K562 (cell line): ENCODE data around the gene COL6A2. TPM values are rescaled to one million over a fixed set of nuclear protein-coding genes. Genes with fewer than 3 reads are reported as not detected.

Source experiments
- CHD7 ChIP-seq: fragments of 200-600 bp; sonication (generic); IDR thresholded peaks from one replicate; pipeline ENCODE4 v1.6.1; 2012; ENCODE audit warnings: mild to moderate bottlenecking, low read depth, low read length, inconsistent platforms
- HDAC1 ChIP-seq, 2 experiments: fragments of 450-650 bp; IDR thresholded peaks; 2 replicates each; pipeline ENCODE4 v1.6.1; 2016 to 2017; ENCODE audit warnings: inconsistent platforms in 1 of 2, mild to moderate bottlenecking in 1 of 2, moderate library complexity in 1 of 2
- LCOR ChIP-seq: sonication (generic); formaldehyde crosslinking; IDR thresholded peaks from 2 replicates; pipeline ENCODE4 v1.8.0; 2022; ENCODE audit warnings: mild to moderate bottlenecking, missing genetic modification reagents
- TBP ChIP-seq: optimal IDR thresholded peaks from 2 replicates; pipeline ENCODE3; 2011; ENCODE audit warnings: low read depth, low read length, improper control_type of control experiment
- VEZF1 ChIP-seq: fragments of 200-800 bp; sonication (Bioruptor generic); IDR thresholded peaks from 2 replicates; pipeline ENCODE4 v1.6.1; 2017; ENCODE audit warnings: missing genetic modification characterization, missing compliant biosample characterization
- XRCC3 ChIP-seq: fragments of 450-650 bp; IDR thresholded peaks from 2 replicates; pipeline ENCODE4 v1.6.1; 2017; ENCODE audit warnings: mild to moderate bottlenecking, moderate library complexity
- polyA plus RNA-seq, 8 experiments: library from polyadenylated mRNA; depleted of rRNA in 4 of 8; stranded (reverse) in 5 of 8; unstranded in 3 of 8; fragments of >200 nt; fragmentation: Nextera tagmentation in 2 of 8; fragmentation: Illumina TruSeq in 1 of 8; extraction: Ambion mirVana in 2 of 8; extraction: Trizol in 1 of 8; gene quantifications; 2 replicates each; pipeline versions ENCODE4 v1.2.1 to v1.2.3, GENCODE V29; 2011 to 2014; ENCODE audit warnings: inconsistent platforms in 1 of 8, missing spikeins in 1 of 8
- total RNA-seq, 7 experiments: library from RNA; depleted of rRNA in 6 of 7; stranded (reverse); fragments of >200 nt in 6 of 7; fragmentation: Illumina TruSeq in 2 of 7; extraction: Trizol in 2 of 7; gene quantifications; 2 replicates each; pipeline versions ENCODE4 v1.2.1 to v1.2.3, GENCODE V29; 2011 to 2021; ENCODE audit warnings: low replicate concordance in 1 of 7

COL6A2 gene
- total and polyA plus RNA-seq, 9 of the 15 experiments (the other 6 are each of a cell fraction or from before 2014, with no cell fraction given): 0.07 to 1.1 (median 0.24) TPM; not detected in 3

- no peak for TF ChIP-seq CHD7
- TF ChIP-seq TBP: peak; percentile 16
- no peak for TF ChIP-seq HDAC1 (IDR thresholded peaks at IDR 0.05)
- no peak for TF ChIP-seq XRCC3
- TF ChIP-seq LCOR (CRISPR knock-in tag): 0 out of 2 replicates have a peak, but pooled peaks have one; percentile 14
- no peak for TF ChIP-seq VEZF1 (CRISPR knock-in tag)
- TF ChIP-seq, all 486 proteins: peak for 8
Observed at GRCh38 chr21:46154155-46154954, 56.4 kb downstream of the COL6A2 start (continued).
